ENCODE measurements around the gene MEOX1. TPM values are rescaled to one million over a fixed set of nuclear protein-coding genes. Genes with fewer than 3 reads are reported as not detected.

The MEOX1 gene
- total RNA-seq, 1 experiment from 2014 or later: not detected

DNA sequence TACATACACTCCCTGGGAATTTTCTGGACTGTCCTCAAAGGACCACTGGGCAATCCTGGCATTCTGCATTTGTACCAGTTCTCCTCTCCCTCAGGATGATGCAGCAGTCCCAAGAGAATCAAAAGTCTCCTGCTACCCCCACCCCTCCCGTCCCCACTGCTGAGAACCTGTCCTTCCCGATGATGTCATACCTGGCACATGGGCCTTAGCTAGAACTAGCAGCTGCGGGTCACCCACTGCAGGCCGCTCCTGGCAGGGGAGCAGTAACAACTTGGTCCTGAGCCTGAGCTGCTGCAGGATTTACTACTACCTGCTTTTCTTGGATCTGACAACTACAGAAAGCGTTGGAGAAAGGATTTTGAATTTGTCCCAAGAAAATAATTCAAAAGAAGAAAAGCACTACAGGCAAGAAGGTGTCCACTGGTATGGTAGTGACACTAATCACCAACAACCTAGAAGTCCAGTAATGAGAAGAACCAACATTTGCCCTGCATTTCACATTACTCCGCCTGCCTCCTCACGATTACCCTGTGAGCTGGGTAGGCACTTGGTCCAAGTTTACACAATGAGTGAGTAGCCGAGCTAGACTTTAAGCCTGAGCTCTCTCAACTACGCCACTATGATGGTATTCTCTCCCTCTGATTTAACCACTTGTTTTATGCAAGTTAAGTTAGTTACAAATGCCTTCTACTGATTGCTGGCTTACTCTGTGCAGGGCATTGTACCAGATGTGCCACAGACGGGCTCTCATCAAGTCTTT lies 60.3 kb downstream of the MEOX1 start:
- H3K4me1 Mint-ChIP-seq: peaks cover 8% of the 10 kb centered on the region
- no peaks in the 10 kb centered on the region; the same call in 1 of the 2 replicates for H3K27me3 Mint-ChIP-seq (ENCODE audit: low read depth)
- POLR2A ChIA-PET: no interaction called here
- CTCF ChIA-PET: no interaction called here
- ATAC-seq (no peak), DNase-seq (ENCODE audit: low spot score) (no peak)
- H3K27ac Mint-ChIP-seq: no peak overlapping the region
- no peak overlapping the region for H3K4me3 Mint-ChIP-seq
- no peak for TF ChIP-seq FOXP1 (CRISPR knock-in tag; IDR thresholded peaks at IDR 0.05; ENCODE audit: borderline replicate concordance)
- TF ChIP-seq, protein P1, sequence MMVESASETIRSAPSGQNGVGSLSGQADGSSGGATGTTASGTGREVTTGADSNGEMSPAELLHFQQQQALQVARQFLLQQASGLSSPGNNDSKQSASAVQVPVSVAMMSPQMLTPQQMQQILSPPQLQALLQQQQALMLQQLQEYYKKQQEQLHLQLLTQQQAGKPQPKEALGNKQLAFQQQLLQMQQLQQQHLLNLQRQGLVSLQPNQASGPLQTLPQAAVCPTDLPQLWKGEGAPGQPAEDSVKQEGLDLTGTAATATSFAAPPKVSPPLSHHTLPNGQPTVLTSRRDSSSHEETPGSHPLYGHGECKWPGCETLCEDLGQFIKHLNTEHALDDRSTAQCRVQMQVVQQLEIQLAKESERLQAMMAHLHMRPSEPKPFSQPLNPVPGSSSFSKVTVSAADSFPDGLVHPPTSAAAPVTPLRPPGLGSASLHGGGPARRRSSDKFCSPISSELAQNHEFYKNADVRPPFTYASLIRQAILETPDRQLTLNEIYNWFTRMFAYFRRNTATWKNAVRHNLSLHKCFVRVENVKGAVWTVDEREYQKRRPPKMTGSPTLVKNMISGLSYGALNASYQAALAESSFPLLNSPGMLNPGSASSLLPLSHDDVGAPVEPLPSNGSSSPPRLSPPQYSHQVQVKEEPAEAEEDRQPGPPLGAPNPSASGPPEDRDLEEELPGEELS (CRISPR knock-in tag; IDR thresholded peaks at IDR 0.05): no peak
- TF ChIP-seq SMAD3 (CRISPR knock-in tag; IDR thresholded peaks at IDR 0.05; ENCODE audit: borderline replicate concordance): no peak
- no peak for TF ChIP-seq NFATC4 (CRISPR knock-in tag; IDR thresholded peaks at IDR 0.05)
- TF ChIP-seq IRF2 (CRISPR knock-in tag; IDR thresholded peaks at IDR 0.05; ENCODE audit: borderline replicate concordance, low read depth): no peak
- no peak for TF ChIP-seq GABPB1 (CRISPR knock-in tag; IDR thresholded peaks at IDR 0.05)
- no peak for TF ChIP-seq NR1H2 (CRISPR knock-in tag; IDR thresholded peaks at IDR 0.05)
- TF ChIP-seq CBFB (CRISPR knock-in tag; IDR thresholded peaks at IDR 0.05; ENCODE audit: low read depth): no peak
- no peak for TF ChIP-seq ATF1 (CRISPR knock-in tag; IDR thresholded peaks at IDR 0.05)
- TF ChIP-seq RORB (CRISPR knock-in tag; IDR thresholded peaks at IDR 0.05): no peak
- TF ChIP-seq ZNF121 (CRISPR knock-in tag; IDR thresholded peaks at IDR 0.05): no peak
- TF ChIP-seq, protein P2, sequence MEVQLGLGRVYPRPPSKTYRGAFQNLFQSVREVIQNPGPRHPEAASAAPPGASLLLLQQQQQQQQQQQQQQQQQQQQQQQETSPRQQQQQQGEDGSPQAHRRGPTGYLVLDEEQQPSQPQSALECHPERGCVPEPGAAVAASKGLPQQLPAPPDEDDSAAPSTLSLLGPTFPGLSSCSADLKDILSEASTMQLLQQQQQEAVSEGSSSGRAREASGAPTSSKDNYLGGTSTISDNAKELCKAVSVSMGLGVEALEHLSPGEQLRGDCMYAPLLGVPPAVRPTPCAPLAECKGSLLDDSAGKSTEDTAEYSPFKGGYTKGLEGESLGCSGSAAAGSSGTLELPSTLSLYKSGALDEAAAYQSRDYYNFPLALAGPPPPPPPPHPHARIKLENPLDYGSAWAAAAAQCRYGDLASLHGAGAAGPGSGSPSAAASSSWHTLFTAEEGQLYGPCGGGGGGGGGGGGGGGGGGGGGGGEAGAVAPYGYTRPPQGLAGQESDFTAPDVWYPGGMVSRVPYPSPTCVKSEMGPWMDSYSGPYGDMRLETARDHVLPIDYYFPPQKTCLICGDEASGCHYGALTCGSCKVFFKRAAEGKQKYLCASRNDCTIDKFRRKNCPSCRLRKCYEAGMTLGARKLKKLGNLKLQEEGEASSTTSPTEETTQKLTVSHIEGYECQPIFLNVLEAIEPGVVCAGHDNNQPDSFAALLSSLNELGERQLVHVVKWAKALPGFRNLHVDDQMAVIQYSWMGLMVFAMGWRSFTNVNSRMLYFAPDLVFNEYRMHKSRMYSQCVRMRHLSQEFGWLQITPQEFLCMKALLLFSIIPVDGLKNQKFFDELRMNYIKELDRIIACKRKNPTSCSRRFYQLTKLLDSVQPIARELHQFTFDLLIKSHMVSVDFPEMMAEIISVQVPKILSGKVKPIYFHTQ (CRISPR knock-in tag; IDR thresholded peaks at IDR 0.05): no peak
- TF ChIP-seq, protein P3, sequence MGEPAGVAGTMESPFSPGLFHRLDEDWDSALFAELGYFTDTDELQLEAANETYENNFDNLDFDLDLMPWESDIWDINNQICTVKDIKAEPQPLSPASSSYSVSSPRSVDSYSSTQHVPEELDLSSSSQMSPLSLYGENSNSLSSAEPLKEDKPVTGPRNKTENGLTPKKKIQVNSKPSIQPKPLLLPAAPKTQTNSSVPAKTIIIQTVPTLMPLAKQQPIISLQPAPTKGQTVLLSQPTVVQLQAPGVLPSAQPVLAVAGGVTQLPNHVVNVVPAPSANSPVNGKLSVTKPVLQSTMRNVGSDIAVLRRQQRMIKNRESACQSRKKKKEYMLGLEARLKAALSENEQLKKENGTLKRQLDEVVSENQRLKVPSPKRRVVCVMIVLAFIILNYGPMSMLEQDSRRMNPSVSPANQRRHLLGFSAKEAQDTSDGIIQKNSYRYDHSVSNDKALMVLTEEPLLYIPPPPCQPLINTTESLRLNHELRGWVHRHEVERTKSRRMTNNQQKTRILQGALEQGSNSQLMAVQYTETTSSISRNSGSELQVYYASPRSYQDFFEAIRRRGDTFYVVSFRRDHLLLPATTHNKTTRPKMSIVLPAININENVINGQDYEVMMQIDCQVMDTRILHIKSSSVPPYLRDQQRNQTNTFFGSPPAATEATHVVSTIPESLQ (CRISPR knock-in tag; IDR thresholded peaks at IDR 0.05): no peak
- peaks cover 19% of the 10 kb centered on the region for H3K9me3 Mint-ChIP-seq
- peaks cover 8% of the 10 kb centered on the region; the same call in 1 of the 2 replicates for H3K36me3 Mint-ChIP-seq

DNA sequence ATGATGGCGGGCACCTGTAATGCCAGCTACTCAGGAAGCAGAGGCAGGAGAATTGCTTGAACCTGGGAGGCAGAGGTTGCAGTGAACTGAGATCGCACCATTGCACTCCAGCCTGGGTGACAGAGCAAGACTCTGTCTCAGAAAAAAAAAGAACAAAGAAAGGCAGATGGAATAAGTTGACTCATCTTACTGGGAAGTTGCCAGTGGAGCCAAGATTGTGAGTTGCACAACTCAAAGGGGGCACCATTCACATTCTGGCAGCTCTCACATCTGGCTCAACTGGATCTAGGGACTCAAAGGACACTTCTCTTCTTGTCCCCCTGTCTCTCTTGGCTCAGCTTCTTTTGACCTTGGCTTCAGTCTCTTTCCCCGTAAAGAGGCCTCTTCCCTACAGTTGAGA lies 61.9 kb downstream of the MEOX1 start:
- Mint-ChIP-seq H3K27ac (no peak overlapping the region), H3K36me3 (peaks cover 5% of the 10 kb centered on the region; the same call in 1 of the 2 replicates), H3K4me3 (no peak overlapping the region), H3K9me3 (peaks cover 10% of the 10 kb centered on the region), H3K27me3 (ENCODE audit: low read depth) (peaks cover 7% of the 10 kb centered on the region; the same call in 1 of the 2 replicates), H3K4me1 (peaks cover 8% of the 10 kb centered on the region)
- ChIA-PET CTCF (no interaction called here), POLR2A (no interaction called here)
- DNase-seq (ENCODE audit: low spot score): no peak
- no peak for ATAC-seq
- TF ChIP-seq EMX1 (CRISPR knock-in tag; IDR thresholded peaks at IDR 0.05): no peak
- TF ChIP-seq ATF1 (CRISPR knock-in tag; IDR thresholded peaks at IDR 0.05): no peak
- TF ChIP-seq ZNF423 (CRISPR knock-in tag; IDR thresholded peaks at IDR 0.05): no peak
- TF ChIP-seq NR2C2 (CRISPR knock-in tag; IDR thresholded peaks at IDR 0.05): no peak
- TF ChIP-seq, protein P3 (CRISPR knock-in tag; IDR thresholded peaks at IDR 0.05): no peak
- no peak for TF ChIP-seq NR1H2 (CRISPR knock-in tag; IDR thresholded peaks at IDR 0.05)
- TF ChIP-seq PRRX2 (CRISPR knock-in tag; IDR thresholded peaks at IDR 0.05): no peak
- TF ChIP-seq ETV6 (CRISPR knock-in tag; IDR thresholded peaks at IDR 0.05): no peak
- TF ChIP-seq TP53 (CRISPR knock-in tag; IDR thresholded peaks at IDR 0.05): no peak
